Duodenal mucosa (tissue), 2 donors: ENCODE measurements around the gene CACNA1E.

Experiments
- H3K27ac ChIP-seq: one replicate; pipeline ENCODE4 v1.7.0; 2013; ENCODE audit warnings: low read depth, low read length
- H3K27me3 ChIP-seq, 2 donors: one replicate each; pipeline ENCODE4 v1.7.0; 2013; ENCODE audit warnings: low read length in 2 of 2, control low read depth in 1 of 2; ENCODE audit not compliant: insufficient read depth in 2 of 2, control insufficient read depth in 1 of 2
- H3K36me3 ChIP-seq, 2 donors: one replicate each; pipeline ENCODE4 v1.7.0; 2013; ENCODE audit warnings: low read length in 2 of 2, control low read depth in 1 of 2; ENCODE audit not compliant: insufficient read depth in 2 of 2, control insufficient read depth in 1 of 2
- H3K4me1 ChIP-seq, 2 donors: one replicate each; pipeline ENCODE4 v1.7.0; 2013; ENCODE audit warnings: low read length in 2 of 2, control low read depth in 1 of 2; ENCODE audit not compliant: insufficient read depth in 2 of 2, control insufficient read depth in 1 of 2
- H3K4me3 ChIP-seq, 2 donors: one replicate each; pipeline ENCODE4 v1.7.0; 2013; ENCODE audit warnings: low read length in 2 of 2, low read depth in 1 of 2
- H3K9ac ChIP-seq, 2 donors: one replicate each; pipeline ENCODE4 v1.7.0; 2013; ENCODE audit warnings: low read length in 2 of 2, low read depth in 1 of 2
- H3K9me3 ChIP-seq, 2 donors: one replicate each; pipeline ENCODE4 v1.7.0; 2013; ENCODE audit warnings: low read length in 2 of 2, control low read depth in 1 of 2; ENCODE audit not compliant: control insufficient read depth in 1 of 2

CACNA1E gene

GRCh38 chr1:181620183-181620582 is 136.9 kb downstream of the CACNA1E start:
- Histone ChIP-seq H3K4me3 (no peak overlapping the region), H3K4me1 (no peaks in the 10 kb centered on the region), H3K27ac (no peak overlapping the region), H3K9me3 (no peaks in the 10 kb centered on the region), H3K36me3 (no peaks in the 10 kb centered on the region), H3K9ac (no peak overlapping the region), H3K27me3 (no peaks in the 10 kb centered on the region)

- H3K9ac ChIP-seq, result no peak overlapping the region
- no peaks in the 10 kb centered on the region for H3K36me3 ChIP-seq
- no peak overlapping the region for H3K4me3 ChIP-seq
- no peaks in the 10 kb centered on the region for H3K27me3 ChIP-seq
- H3K4me1 ChIP-seq, result no peaks in the 10 kb centered on the region
- H3K27ac ChIP-seq, result no peak overlapping the region
- no peaks in the 10 kb centered on the region for H3K9me3 ChIP-seq
Observed at GRCh38 chr1:181623850-181624249, 140.5 kb downstream of the CACNA1E start.

GRCh38 chr1:181626279-181626938 is 143.1 kb downstream of the CACNA1E start:
- Histone ChIP-seq H3K27me3 (no peaks in the 10 kb centered on the region), H3K9me3 (no peaks in the 10 kb centered on the region), H3K4me1 (no peaks in the 10 kb centered on the region), H3K4me3 (no peak overlapping the region), H3K36me3 (no peaks in the 10 kb centered on the region), H3K27ac (no peak overlapping the region), H3K9ac (no peak overlapping the region)

GRCh38 chr1:181630398-181630797 is 147.1 kb downstream of the CACNA1E start:
- Histone ChIP-seq H3K9me3 (no peaks in the 10 kb centered on the region), H3K4me3 (no peak overlapping the region), H3K4me1 (peaks cover 0 to 15% of the 10 kb centered on the region in 2 donors), H3K27me3 (no peaks in the 10 kb centered on the region), H3K27ac (no peak overlapping the region), H3K9ac (no peak overlapping the region), H3K36me3 (no peaks in the 10 kb centered on the region)

- H3K27ac ChIP-seq, result no peak overlapping the region
- H3K9me3 ChIP-seq, result no peaks in the 10 kb centered on the region
- no peak overlapping the region for H3K9ac ChIP-seq
- peaks cover 0 to 15% of the 10 kb centered on the region in 2 donors for H3K4me1 ChIP-seq
- H3K27me3 ChIP-seq, result no peaks in the 10 kb centered on the region
- no peak overlapping the region for H3K4me3 ChIP-seq
- no peaks in the 10 kb centered on the region for H3K36me3 ChIP-seq
Observed at GRCh38 chr1:181630838-181631237, 147.5 kb downstream of the CACNA1E start.

- Histone ChIP-seq H3K9ac (no peak overlapping the region), H3K27me3 (peaks cover 0 to 1% of the 10 kb centered on the region in 2 donors), H3K27ac (no peak overlapping the region), H3K4me1 (peaks cover 0 to 15% of the 10 kb centered on the region in 2 donors), H3K4me3 (no peak overlapping the region), H3K36me3 (no peaks in the 10 kb centered on the region), H3K9me3 (no peaks in the 10 kb centered on the region)
Observed at GRCh38 chr1:181632492-181632891, 149.2 kb downstream of the CACNA1E start.

- Histone ChIP-seq H3K27me3 (peaks cover 0 to 4% of the 10 kb centered on the region in 2 donors), H3K27ac (no peak overlapping the region), H3K4me1 (peaks cover 0 to 15% of the 10 kb centered on the region in 2 donors), H3K36me3 (no peaks in the 10 kb centered on the region), H3K4me3 (no peak overlapping the region), H3K9ac (no peak overlapping the region), H3K9me3 (no peaks in the 10 kb centered on the region)
Observed at GRCh38 chr1:181632960-181633359, 149.6 kb downstream of the CACNA1E start.

- Histone ChIP-seq H3K9ac (no peak overlapping the region), H3K27me3 (peaks cover 0 to 6% of the 10 kb centered on the region in 2 donors), H3K9me3 (no peaks in the 10 kb centered on the region), H3K4me1 (peaks cover 0 to 15% of the 10 kb centered on the region in 2 donors), H3K4me3 (no peak overlapping the region), H3K27ac (no peak overlapping the region), H3K36me3 (no peaks in the 10 kb centered on the region)
Observed at GRCh38 chr1:181635110-181635509, 151.8 kb downstream of the CACNA1E start.

GRCh38 chr1:181637998-181638397 is 154.7 kb downstream of the CACNA1E start:
- no peak overlapping the region for H3K27ac ChIP-seq
- H3K4me1 ChIP-seq, result peaks cover 0 to 2% of the 10 kb centered on the region in 2 donors
- no peaks in the 10 kb centered on the region for H3K9me3 ChIP-seq
- no peak overlapping the region for H3K9ac ChIP-seq
- no peaks in the 10 kb centered on the region for H3K36me3 ChIP-seq
- peaks cover 4 to 9% of the 10 kb centered on the region in 2 donors for H3K27me3 ChIP-seq
- H3K4me3 ChIP-seq, result no peak overlapping the region

GRCh38 chr1:181640956-181641355 is 157.6 kb downstream of the CACNA1E start:
- Histone ChIP-seq H3K4me1 (no peaks in the 10 kb centered on the region), H3K27me3 (peaks cover 7 to 9% of the 10 kb centered on the region in 2 donors), H3K9ac (no peak overlapping the region), H3K36me3 (no peaks in the 10 kb centered on the region), H3K4me3 (no peak overlapping the region), H3K27ac (no peak overlapping the region), H3K9me3 (no peaks in the 10 kb centered on the region)
